CD4-positive, alpha-beta T cell (primary cell): Measurements from ENCODE around the gene SUFU. TPM values are rescaled to one million over a fixed set of nuclear protein-coding genes. Genes with fewer than 3 reads are reported as not detected.

Experiments used
- ATAC-seq: fragments of 200-7000 bp; cut with Tn5 transposase; one replicate; pipeline ENCODE4 v1.10.0; 2022; ENCODE audit warnings: mild to moderate bottlenecking; ENCODE audit not compliant: poor library complexity
- CTCF ChIA-PET: fragments of 350-600 bp; sonication (Branson Sonifier 250); formaldehyde crosslinking; loops from one replicate; lab custom pipeline; 2021; ENCODE audit warnings: antibody characterized with exemption, inconsistent platforms; lab: Charles Lee
- POLR2A ChIA-PET: fragments of 350-600 bp; sonication (Branson Sonifier 250); formaldehyde crosslinking; loops from one replicate; lab custom pipeline; 2021; ENCODE audit warnings: antibody characterized with exemption, inconsistent platforms; lab: Charles Lee
- DNase-seq, 14 experiments: peaks; one replicate each; pipeline ENCODE4 v3.0.0-alpha.2; 2013 to 2020; ENCODE audit warnings: mixed read lengths in 2 of 14
- H3K27ac ChIP-seq, 2 donors: one replicate each; pipeline versions ENCODE4 v1.5.1 to v1.7.0; 2013; ENCODE audit warnings: low read length in 2 of 2, low read depth in 1 of 2, mild to moderate bottlenecking in 1 of 2
- H3K27me3 ChIP-seq, 2 experiments: 1 replicate in 1 of 2; 2 replicates in 1 of 2; pipeline versions ENCODE4 v1.6.1 to v1.7.0; 2013; ENCODE audit warnings: low read length in 2 of 2, control low read depth in 1 of 2, mild to moderate bottlenecking in 1 of 2, moderate library complexity in 1 of 2; ENCODE audit not compliant: insufficient read depth in 2 of 2, control insufficient read depth in 1 of 2
- H3K36me3 ChIP-seq: one replicate; pipeline ENCODE4 v1.6.1; 2013; ENCODE audit warnings: low read length, control low read depth; ENCODE audit not compliant: insufficient read depth
- H3K4me1 ChIP-seq: one replicate; pipeline ENCODE4 v1.6.1; 2013; ENCODE audit warnings: low read length, control low read depth; ENCODE audit not compliant: insufficient read depth
- H3K4me3 ChIP-seq: one replicate; pipeline ENCODE4 v1.5.1; 2013; ENCODE audit warnings: mild to moderate bottlenecking, low read length, moderate library complexity
- H3K9me3 ChIP-seq, 2 experiments: 1 replicate in 1 of 2; 2 replicates in 1 of 2; pipeline versions ENCODE4 v1.6.1 to v1.7.0; 2013; ENCODE audit warnings: low read length in 2 of 2, mild to moderate bottlenecking in 2 of 2, control low read depth in 1 of 2, moderate library complexity in 1 of 2; ENCODE audit not compliant: control insufficient read depth in 1 of 2, insufficient read depth in 1 of 2
- H3K27ac Mint-ChIP-seq: one replicate; pipeline ENCODE4 v1.8.0; 2020; ENCODE audit warnings: mixed read lengths
- H3K27me3 Mint-ChIP-seq: one replicate; pipeline ENCODE4 v1.8.0; 2021; ENCODE audit warnings: mixed read lengths
- H3K36me3 Mint-ChIP-seq: one replicate; pipeline ENCODE4 v1.8.0; 2021; ENCODE audit warnings: low read depth, mixed read lengths
- H3K4me1 Mint-ChIP-seq: one replicate; pipeline ENCODE4 v1.8.0; 2021; ENCODE audit warnings: low read depth, mixed read lengths
- H3K4me3 Mint-ChIP-seq: one replicate; pipeline ENCODE4 v1.8.0; 2020; ENCODE audit warnings: mild to moderate bottlenecking, mixed read lengths
- H3K9me3 Mint-ChIP-seq: one replicate; pipeline ENCODE4 v1.8.0; 2020; ENCODE audit warnings: mixed read lengths
- CTCF ChIP-seq: fragments of 200-600 bp; IDR thresholded peaks from one replicate; pipeline ENCODE4 v1.8.0; 2022; ENCODE audit warnings: antibody characterized with exemption, mild to moderate bottlenecking
- intact Hi-C, 2 experiments: fragments of 100-400 bp; cut with DNase I in 1 of 2; cut with micrococcal nuclease in 1 of 2; formaldehyde crosslinking; loops; one replicate each; pipeline versions ENCODE4 v1.15.1 to v1.9.0; 2023 to 2025; cut with DNase I, micrococcal nuclease
- total RNA-seq, 174 experiments: library from RNA in 2 of 174; stranded (reverse) in 2 of 174; gene quantifications; one replicate each; pipeline ENCODE4 v1.2.3 and lab custom pipeline; 2021 to 2026

The SUFU gene
- total RNA-seq, 2 experiments from 2014 or later: 6.7 to 7.3 TPM

GRCh38 chr10:102564209-102564834 lies 60.5 kb downstream of the SUFU start:
- H3K36me3 Mint-ChIP-seq: peaks cover 8% of the 10 kb centered on the region
- ChIA-PET CTCF (no interaction called here), POLR2A (no interaction called here)
- Histone ChIP-seq H3K27me3 (no peaks in the 10 kb centered on the region), H3K27ac (no peak overlapping the region), H3K36me3 (peaks cover 6% of the 10 kb centered on the region), H3K4me3 (no peak overlapping the region), H3K4me1 (no peaks in the 10 kb centered on the region), H3K9me3 (no peaks in the 10 kb centered on the region)
- H3K9me3 Mint-ChIP-seq: no peaks in the 10 kb centered on the region
- ATAC-seq (no peak), DNase-seq (no peak)
- H3K4me1 Mint-ChIP-seq: no peaks in the 10 kb centered on the region
- no peaks in the 10 kb centered on the region for H3K27me3 Mint-ChIP-seq
- no peak for TF ChIP-seq CTCF
- H3K4me3 Mint-ChIP-seq: no peak overlapping the region
- intact Hi-C loops: no loop called here
- H3K27ac Mint-ChIP-seq: no peak overlapping the region

DNA sequence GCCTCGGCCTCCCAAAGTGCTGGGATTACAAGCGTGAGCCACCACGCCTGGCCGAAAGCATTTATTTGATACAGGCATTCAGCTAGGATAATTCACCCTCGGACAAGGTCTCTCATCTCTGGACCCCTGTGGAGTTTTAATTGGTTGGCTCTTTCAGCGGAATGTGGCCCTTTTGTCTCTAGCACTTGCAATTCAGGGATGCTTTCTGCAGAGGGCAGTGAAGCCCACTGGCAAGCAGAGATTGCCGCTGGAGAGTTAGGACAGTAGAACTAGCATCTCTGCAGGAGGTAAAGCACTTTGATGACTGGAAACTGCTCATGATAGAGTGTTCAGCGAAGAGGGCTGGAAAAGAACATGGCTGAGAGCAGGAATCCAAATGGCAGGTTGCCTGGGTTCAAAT lies 62.0 kb downstream of the SUFU start:
- CTCF ChIA-PET: no interaction called here

GRCh38 chr10:102578782-102579181 lies 75.0 kb downstream of the SUFU start:
- Mint-ChIP-seq H3K9me3 (no peaks in the 10 kb centered on the region), H3K27ac (no peak overlapping the region), H3K4me3 (no peak overlapping the region), H3K27me3 (no peaks in the 10 kb centered on the region), H3K4me1 (peaks cover 18% of the 10 kb centered on the region), H3K36me3 (no peaks in the 10 kb centered on the region)
- intact Hi-C loops: no loop called here
- Histone ChIP-seq H3K4me3 (no peak overlapping the region), H3K9me3 (no peaks in the 10 kb centered on the region), H3K36me3 (no peaks in the 10 kb centered on the region), H3K27ac (no peak overlapping the region), H3K4me1 (peaks cover 15% of the 10 kb centered on the region), H3K27me3 (no peaks in the 10 kb centered on the region)
- no peak for TF ChIP-seq CTCF
- ChIA-PET CTCF (interaction anchor here (0.8 to 1.1 kb wide), 2 partner anchors 100 to 179 kb away, joined by 3 read pairs; no protein-coding TSS in a partner anchor), POLR2A (no interaction called here)
- DNase-seq: no peak
- no peak for ATAC-seq

More for the DNA sequence above, 62.0 kb downstream of the SUFU start:
- no peak overlapping the region for H3K27ac ChIP-seq
- Mint-ChIP-seq H3K9me3 (no peaks in the 10 kb centered on the region), H3K27ac (no peak overlapping the region), H3K36me3 (peaks cover 8% of the 10 kb centered on the region), H3K4me1 (no peaks in the 10 kb centered on the region), H3K4me3 (no peak overlapping the region), H3K27me3 (no peaks in the 10 kb centered on the region)
- H3K27me3 ChIP-seq: no peaks in the 10 kb centered on the region
- no peaks in the 10 kb centered on the region for H3K4me1 ChIP-seq
- H3K4me3 ChIP-seq: no peak overlapping the region
- TF ChIP-seq CTCF: no peak
- peaks cover 6% of the 10 kb centered on the region for H3K36me3 ChIP-seq
- DNase-seq (no peak), ATAC-seq (no peak)
- intact Hi-C loops: no loop called here
- POLR2A ChIA-PET: no interaction called here
- no peaks in the 10 kb centered on the region for H3K9me3 ChIP-seq
